HG03460 (cell line): ENCODE measurements around the gene NALF2.

ENCODE experiments used
- ATAC-seq: cut with Tn5 transposase; IDR thresholded peaks from one replicate; pipeline ENCODE4 v1.9.1; 2021; ENCODE audit not compliant: unreplicated experiment

The NALF2 gene

DNA sequence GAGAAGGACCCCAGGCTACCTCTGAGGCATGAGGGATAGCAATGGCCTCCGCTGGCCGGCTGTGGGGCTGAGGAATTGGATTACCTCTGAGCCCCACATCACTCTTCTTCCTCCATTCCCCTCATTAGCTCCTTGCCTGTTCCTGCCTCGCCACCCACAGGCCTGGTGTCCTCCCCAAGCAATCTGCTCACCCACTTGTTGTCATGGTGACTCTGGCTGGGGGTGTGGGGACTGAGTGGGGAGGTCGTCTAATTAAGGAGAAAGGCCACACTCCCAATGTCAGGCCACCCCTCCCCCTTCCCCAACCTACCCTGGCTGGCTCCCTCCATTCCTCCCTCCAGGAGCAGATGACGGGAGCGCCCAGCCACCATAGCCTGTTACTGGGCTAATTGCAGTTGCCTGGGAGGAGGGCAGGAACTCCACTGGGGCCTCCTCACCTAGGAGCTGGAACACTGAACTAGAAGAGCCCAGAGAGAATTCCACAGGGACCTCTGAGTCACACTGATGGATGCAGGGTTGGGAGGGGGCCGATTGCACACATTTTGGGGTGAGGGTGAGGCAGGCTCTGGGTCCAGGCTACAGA is 20.7 kb downstream of the NALF2 start:
- ATAC-seq: no peak

- ATAC-seq: no peak
These were observed 26.2 kb downstream of the NALF2 start for GRCh38 chrX:69530306-69530705.

- no peak for ATAC-seq
These were observed 27.1 kb downstream of the NALF2 start for GRCh38 chrX:69531031-69531755.

DNA sequence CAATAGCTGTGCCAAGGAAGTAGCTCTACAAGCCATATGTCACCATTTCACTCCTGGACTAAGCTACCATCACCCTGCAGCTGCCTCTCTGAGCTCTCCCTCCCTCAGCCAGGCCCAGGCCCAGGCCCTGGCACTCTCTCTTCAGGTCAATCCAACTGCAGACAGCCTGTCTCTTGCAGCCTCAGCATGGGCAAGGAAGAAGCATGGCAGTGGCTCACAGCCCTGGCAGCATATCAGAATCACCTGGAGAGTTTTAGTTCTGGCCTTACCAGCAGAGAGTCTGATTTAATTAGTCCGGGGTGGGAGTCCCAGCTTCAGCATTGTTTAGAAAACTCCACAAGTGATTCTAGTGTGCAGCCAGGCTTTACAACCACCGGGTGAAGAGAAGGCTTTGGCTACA is 31.5 kb downstream of the NALF2 start:
- no peak for ATAC-seq

- peak; percentile 64 for ATAC-seq
These were observed 34.3 kb downstream of the NALF2 start for GRCh38 chrX:69538321-69538876.

DNA sequence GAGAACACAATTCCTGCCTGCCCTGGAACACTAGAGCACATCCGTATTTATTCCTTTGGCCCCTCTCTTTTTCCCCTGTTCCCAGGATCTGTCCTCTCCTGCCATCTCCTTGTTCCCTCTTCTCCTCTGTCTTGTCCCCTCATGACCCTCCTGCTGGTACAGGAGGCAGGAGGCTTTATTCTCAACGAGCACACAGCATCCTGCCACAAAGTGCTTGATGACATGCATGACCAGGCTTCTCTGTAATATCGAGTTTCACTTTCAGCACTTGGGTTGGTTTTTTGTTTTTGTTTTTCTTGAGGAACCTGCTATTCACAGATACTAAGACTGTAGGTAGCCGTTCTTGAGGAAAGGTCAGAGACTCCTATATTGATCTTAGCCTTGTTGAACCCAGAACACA is 35.3 kb downstream of the NALF2 start:
- ATAC-seq: no peak

- no peak for ATAC-seq
These were observed 37.8 kb downstream of the NALF2 start for GRCh38 chrX:69541956-69542355.

- no peak for ATAC-seq
These were observed 39.4 kb downstream of the NALF2 start for GRCh38 chrX:69543572-69543971.

DNA sequence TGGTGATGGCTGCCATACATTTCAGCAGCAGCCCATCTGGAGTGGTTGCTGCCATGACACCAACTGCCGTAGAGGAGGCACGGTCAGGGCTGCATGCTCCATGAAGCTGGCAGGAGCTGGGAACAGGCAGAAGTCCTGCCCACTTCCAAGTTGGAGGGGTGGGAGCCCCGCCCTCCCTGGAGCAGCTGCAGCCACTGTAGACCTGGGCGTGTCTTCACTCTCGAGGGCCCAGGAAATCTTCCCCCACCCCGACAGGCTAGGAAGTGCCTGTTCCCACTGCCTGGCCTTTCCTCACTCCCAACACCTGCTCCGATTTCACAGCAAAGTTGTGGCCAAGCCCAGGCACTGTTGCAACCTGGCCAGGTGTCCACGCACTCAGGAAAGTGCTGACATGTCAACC is 42.3 kb downstream of the NALF2 start:
- ATAC-seq: no peak

DNA sequence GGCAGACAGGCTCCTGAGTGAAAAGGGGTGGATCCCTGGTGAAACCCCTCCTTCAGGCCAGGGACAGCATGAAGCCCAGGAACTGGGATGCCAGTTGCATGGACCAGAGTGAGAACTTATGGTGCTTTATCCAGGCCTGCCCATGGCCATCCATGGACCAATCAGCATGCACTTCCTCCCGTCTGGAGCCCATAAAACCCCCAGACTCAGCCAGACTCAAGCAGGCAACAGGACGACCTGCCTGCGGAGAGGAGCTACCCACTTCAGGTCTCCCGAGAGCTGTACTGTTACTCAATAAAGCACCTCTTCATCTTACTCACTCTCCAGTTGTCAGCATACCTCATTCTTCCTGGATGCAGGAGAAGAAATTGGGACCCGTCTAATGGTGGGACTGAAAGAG is 42.9 kb downstream of the NALF2 start:
- no peak for ATAC-seq

DNA sequence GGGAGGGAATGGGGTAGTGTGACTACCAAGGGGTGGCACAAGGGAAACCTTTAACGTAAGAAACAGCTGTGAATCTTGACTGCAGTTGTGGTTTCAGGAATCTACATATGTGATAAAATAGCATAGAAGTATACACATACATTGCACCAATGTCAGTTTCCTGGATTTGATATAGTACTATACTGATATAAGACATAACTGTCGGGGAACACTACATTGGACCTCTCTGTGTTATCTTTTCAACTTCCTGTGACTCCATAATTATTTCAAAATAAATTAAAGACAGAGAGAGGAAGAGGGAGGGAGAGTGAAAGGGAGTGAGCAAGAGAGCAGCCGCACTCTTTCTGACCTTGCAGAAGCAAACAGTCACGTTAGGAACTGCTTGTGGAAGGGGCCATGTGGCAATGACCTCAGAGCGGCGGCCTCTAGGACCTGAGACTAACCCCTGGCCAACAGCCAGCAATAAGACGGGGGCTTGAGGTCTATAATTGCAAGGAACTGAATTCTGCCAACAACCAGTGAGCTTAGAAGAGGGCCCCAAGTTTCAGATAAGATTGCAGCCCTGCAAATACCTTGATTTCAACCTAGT is 47.4 kb downstream of the NALF2 start:
- ATAC-seq: no peak

DNA sequence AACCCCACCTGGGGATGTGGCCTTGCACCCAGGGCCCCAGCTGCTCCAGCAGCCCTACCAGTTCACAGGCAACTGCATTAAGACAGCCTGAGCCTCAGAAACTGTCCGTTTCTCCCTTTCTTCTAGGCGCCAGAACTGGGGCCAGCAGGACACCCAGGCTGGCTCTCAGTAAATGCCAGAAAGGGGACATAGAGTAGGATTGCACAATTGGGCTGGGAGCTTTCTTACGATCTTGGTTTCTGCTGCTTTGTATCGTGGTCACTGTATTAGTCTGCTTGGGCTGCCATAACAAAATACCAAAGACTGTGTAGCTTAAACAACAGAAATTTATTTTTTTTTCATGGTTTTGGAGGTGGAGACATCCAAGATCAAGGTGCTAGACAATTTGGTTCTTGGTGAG is 48.4 kb downstream of the NALF2 start:
- ATAC-seq: no peak
